Measurements from ENCODE around the gene SLC25A29.
A peak's percentile ranks its signal among the peaks of the same experiment; 100 is the strongest.
"Not testable (repeated sequence)": the region's sequence is repeated elsewhere in the genome, so short reads cannot be mapped to it uniquely, and the experiment has no call there.

Gene SLC25A29

GRCh38 chr14:100309028-100309737, 2.9 kb upstream of the SLC25A29 start:
- DNase-seq, result no peak

GRCh38 chr14:100308427-100308792, 2.2 kb upstream of the SLC25A29 start:
- DNase-seq, result not testable (repeated sequence)

GRCh38 chr14:100307766-100308426, 1.7 kb upstream of the SLC25A29 start:
- DNase-seq, result no peak

- peak; percentile 25 for DNase-seq
Measured at GRCh38 chr14:100306998-100307765, 938 bp upstream of the SLC25A29 start.

GRCh38 chr14:100305324-100306100, 732 bp downstream of the SLC25A29 start:
- DNase-seq, result peak; percentile 66

GRCh38 chr14:100304825-100305323, 1.4 kb downstream of the SLC25A29 start:
- DNase-seq, result peak; percentile 49

- DNase-seq, result no peak
Measured at GRCh38 chr14:100303925-100304324, 2.3 kb downstream of the SLC25A29 start.

- no peak for DNase-seq
Measured at GRCh38 chr14:100303179-100303578, 3.1 kb downstream of the SLC25A29 start.

- DNase-seq, result no peak
Measured at GRCh38 chr14:100302616-100303015, 3.6 kb downstream of the SLC25A29 start.

GRCh38 chr14:100299238-100299560, 7.0 kb downstream of the SLC25A29 start:
- no peak for DNase-seq

- DNase-seq, result no peak
Measured at GRCh38 chr14:100298551-100299237, 7.5 kb downstream of the SLC25A29 start.

GRCh38 chr14:100297320-100298300, 8.6 kb downstream of the SLC25A29 start:
- no peak for DNase-seq

- DNase-seq, result not testable (repeated sequence)
Measured at GRCh38 chr14:100296729-100297128, 9.5 kb downstream of the SLC25A29 start.

- DNase-seq, result no peak
Measured at GRCh38 chr14:100296106-100296651, 10.1 kb downstream of the SLC25A29 start.

GRCh38 chr14:100295376-100296105, 10.7 kb downstream of the SLC25A29 start:
- DNase-seq, result no peak

GRCh38 chr14:100294963-100295330, 11.3 kb downstream of the SLC25A29 start:
- DNase-seq, result no peak

- peak; percentile 2 for DNase-seq
Measured at GRCh38 chr14:100294213-100294962, 11.9 kb downstream of the SLC25A29 start.

- DNase-seq, result peak; percentile 8
Measured at GRCh38 chr14:100293497-100294212, 12.6 kb downstream of the SLC25A29 start.

All from activated T-cell treated with anti-CD3 and anti-CD28 coated beads, Interleukin-2, amount 50 U/mL, for 1 hour (primary cell).